ENCODE results near the gene TMEM272. TPM values are rescaled to one million over a fixed set of nuclear protein-coding genes. Genes with fewer than 3 reads are reported as not detected.

Gene TMEM272
- total and polyA plus RNA-seq, 2 experiments from 2014 or later, result 0.11 to 0.76 TPM

- TF ChIP-seq CTCF (conservative IDR thresholded peaks at IDR 0.05; ENCODE audit: low read depth in 2 of 2), result no peak
- no peak for TF ChIP-seq EZH2phosphoT487 (IDR thresholded peaks at IDR 0.05; ENCODE audit: unreplicated experiment)
- TF ChIP-seq, protein P1, sequence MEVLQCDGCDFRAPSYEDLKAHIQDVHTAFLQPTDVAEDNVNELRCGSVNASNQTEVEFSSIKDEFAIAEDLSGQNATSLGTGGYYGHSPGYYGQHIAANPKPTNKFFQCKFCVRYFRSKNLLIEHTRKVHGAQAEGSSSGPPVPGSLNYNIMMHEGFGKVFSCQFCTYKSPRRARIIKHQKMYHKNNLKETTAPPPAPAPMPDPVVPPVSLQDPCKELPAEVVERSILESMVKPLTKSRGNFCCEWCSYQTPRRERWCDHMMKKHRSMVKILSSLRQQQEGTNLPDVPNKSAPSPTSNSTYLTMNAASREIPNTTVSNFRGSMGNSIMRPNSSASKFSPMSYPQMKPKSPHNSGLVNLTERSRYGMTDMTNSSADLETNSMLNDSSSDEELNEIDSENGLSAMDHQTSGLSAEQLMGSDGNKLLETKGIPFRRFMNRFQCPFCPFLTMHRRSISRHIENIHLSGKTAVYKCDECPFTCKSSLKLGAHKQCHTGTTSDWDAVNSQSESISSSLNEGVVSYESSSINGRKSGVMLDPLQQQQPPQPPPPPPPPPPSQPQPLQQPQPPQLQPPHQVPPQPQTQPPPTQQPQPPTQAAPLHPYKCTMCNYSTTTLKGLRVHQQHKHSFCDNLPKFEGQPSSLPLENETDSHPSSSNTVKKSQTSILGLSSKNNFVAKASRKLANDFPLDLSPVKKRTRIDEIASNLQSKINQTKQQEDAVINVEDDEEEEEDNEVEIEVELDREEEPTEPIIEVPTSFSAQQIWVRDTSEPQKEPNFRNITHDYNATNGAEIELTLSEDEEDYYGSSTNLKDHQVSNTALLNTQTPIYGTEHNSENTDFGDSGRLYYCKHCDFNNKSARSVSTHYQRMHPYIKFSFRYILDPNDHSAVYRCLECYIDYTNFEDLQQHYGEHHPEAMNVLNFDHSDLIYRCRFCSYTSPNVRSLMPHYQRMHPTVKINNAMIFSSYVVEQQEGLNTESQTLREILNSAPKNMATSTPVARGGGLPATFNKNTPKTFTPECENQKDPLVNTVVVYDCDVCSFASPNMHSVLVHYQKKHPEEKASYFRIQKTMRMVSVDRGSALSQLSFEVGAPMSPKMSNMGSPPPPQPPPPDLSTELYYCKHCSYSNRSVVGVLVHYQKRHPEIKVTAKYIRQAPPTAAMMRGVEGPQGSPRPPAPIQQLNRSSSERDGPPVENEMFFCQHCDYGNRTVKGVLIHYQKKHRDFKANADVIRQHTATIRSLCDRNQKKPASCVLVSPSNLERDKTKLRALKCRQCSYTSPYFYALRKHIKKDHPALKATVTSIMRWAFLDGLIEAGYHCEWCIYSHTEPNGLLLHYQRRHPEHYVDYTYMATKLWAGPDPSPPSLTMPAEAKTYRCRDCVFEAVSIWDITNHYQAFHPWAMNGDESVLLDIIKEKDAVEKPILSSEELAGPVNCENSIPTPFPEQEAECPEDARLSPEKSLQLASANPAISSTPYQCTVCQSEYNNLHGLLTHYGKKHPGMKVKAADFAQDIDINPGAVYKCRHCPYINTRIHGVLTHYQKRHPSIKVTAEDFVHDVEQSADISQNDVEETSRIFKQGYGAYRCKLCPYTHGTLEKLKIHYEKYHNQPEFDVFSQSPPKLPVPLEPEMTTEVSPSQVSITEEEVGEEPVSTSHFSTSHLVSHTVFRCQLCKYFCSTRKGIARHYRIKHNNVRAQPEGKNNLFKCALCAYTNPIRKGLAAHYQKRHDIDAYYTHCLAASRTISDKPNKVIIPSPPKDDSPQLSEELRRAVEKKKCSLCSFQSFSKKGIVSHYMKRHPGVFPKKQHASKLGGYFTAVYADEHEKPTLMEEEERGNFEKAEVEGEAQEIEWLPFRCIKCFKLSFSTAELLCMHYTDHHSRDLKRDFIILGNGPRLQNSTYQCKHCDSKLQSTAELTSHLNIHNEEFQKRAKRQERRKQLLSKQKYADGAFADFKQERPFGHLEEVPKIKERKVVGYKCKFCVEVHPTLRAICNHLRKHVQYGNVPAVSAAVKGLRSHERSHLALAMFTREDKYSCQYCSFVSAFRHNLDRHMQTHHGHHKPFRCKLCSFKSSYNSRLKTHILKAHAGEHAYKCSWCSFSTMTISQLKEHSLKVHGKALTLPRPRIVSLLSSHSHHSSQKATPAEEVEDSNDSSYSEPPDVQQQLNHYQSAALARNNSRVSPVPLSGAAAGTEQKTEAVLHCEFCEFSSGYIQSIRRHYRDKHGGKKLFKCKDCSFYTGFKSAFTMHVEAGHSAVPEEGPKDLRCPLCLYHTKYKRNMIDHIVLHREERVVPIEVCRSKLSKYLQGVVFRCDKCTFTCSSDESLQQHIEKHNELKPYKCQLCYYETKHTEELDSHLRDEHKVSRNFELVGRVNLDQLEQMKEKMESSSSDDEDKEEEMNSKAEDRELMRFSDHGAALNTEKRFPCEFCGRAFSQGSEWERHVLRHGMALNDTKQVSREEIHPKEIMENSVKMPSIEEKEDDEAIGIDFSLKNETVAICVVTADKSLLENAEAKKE (CRISPR knock-in tag; IDR thresholded peaks at IDR 0.05), result no peak
These were observed 48.4 kb downstream of the TMEM272 start (continued) for GRCh38 chr13:51796546-51796945.

- no peaks in the 10 kb centered on the region for H3K79me2 ChIP-seq (replicated peaks; ENCODE audit: insufficient read depth)
- no peaks in the 10 kb centered on the region; the same call in 1 of the 2 replicates for H3K9me2 ChIP-seq (ENCODE audit: insufficient read depth)
- DNase-seq (ENCODE audit: low spot score), result no peak
- H4K20me1 ChIP-seq (replicated peaks; ENCODE audit: insufficient read depth), result no peaks in the 10 kb centered on the region
- no peaks in the 10 kb centered on the region for H3K27me3 ChIP-seq (ENCODE audit: insufficient read depth)
- no peaks in the 10 kb centered on the region for H3F3A ChIP-seq (replicated peaks; ENCODE audit: low read depth)
- H3K4me2 ChIP-seq, result no peak overlapping the region
- Mint-ChIP-seq H3K36me3 (ENCODE audit: low read depth) (no peaks in the 10 kb centered on the region; the same call in 1 of the 3 replicates), H3K4me3 (no peak overlapping the region), H3K4me1 (peaks cover 37% of the 10 kb centered on the region), H3K27ac (no peak overlapping the region), H3K27me3 (ENCODE audit: insufficient read depth, low read depth, poor library complexity) (peaks cover 7% of the 10 kb centered on the region), H3K9me3 (no peaks in the 10 kb centered on the region)
- no peak overlapping the region for H2AFZ ChIP-seq
- peaks cover 20% of the 10 kb centered on the region for H3K4me1 ChIP-seq (ENCODE audit: insufficient read depth)
- H3K27ac ChIP-seq (ENCODE audit: low read depth), result no peak overlapping the region
- no peak for ATAC-seq
- H3K4me3 ChIP-seq, result no peak overlapping the region
- H3K36me3 ChIP-seq (ENCODE audit: insufficient read depth), result no peaks in the 10 kb centered on the region
- TF ChIP-seq EZH2 (IDR thresholded peaks at IDR 0.05; ENCODE audit: low read depth, unreplicated experiment) (no peak), ZNF331 (CRISPR knock-in tag; IDR thresholded peaks at IDR 0.05; ENCODE audit: low read depth) (no peak), CREB1 (CRISPR knock-in tag; IDR thresholded peaks at IDR 0.05; ENCODE audit: low read depth) (no peak), POLR2AphosphoS5 (IDR thresholded peaks at IDR 0.05; ENCODE audit: low read depth) (no peak), ZNF114 (CRISPR knock-in tag; IDR thresholded peaks at IDR 0.05) (no peak), EZH2phosphoT487 (IDR thresholded peaks at IDR 0.05; ENCODE audit: unreplicated experiment) (no peak)
- TF ChIP-seq, protein P1 (CRISPR knock-in tag; IDR thresholded peaks at IDR 0.05), result no peak
These were observed 49.6 kb downstream of the TMEM272 start for GRCh38 chr13:51795419-51795818.

Measured in GM23338 (cell line).